ENCODE measurements around the gene MRPS27. TPM values are rescaled to one million over a fixed set of nuclear protein-coding genes. Genes with fewer than 3 reads are reported as not detected.

Gene MRPS27
- total and polyA plus RNA-seq, 2 of the 4 experiments (the other 2 are of a cell fraction): 46.9 to 90.5 TPM

- no peak overlapping the region for H3K23ac ChIP-seq (ENCODE audit: low read depth, low read length)
- intact Hi-C loops (cut with micrococcal nuclease): no loop called here
- dilution Hi-C loops (cut with HindIII; ENCODE audit: low sequenced_read_pairs, unreplicated experiment): no loop called here
- no peak for TF ChIP-seq NFE2L2 (IDR thresholded peaks at IDR 0.05; ENCODE audit: low read depth, low read length)
- TF ChIP-seq USF2 (IDR thresholded peaks at IDR 0.05; ENCODE audit: low read depth, low read length): no peak
- no peak for TF ChIP-seq RCOR1 (IDR thresholded peaks at IDR 0.05; ENCODE audit: insufficient replicate concordance, low read length)
- TF ChIP-seq POLR2A (IDR thresholded peaks at IDR 0.05; ENCODE audit: low read depth, low read length): no peak
- no peak for TF ChIP-seq CEBPB (IDR thresholded peaks at IDR 0.05; ENCODE audit: low read depth, low read length)
- no peak for TF ChIP-seq FOS (IDR thresholded peaks at IDR 0.05; ENCODE audit: low read depth, low read length)
- no peak for TF ChIP-seq MAFK (IDR thresholded peaks at IDR 0.05; ENCODE audit: low read depth, low read length)
- TF ChIP-seq MXI1 (IDR thresholded peaks at IDR 0.05; ENCODE audit: borderline replicate concordance, low read depth, low read length): no peak
- no peak for TF ChIP-seq ELK1 (IDR thresholded peaks at IDR 0.05; ENCODE audit: borderline replicate concordance, low read depth, low read length)
- no peak for TF ChIP-seq RFX5 (IDR thresholded peaks at IDR 0.05; ENCODE audit: low read depth, low read length)
- no peak for TF ChIP-seq SMC3 (IDR thresholded peaks at IDR 0.05; ENCODE audit: low read depth, low read length)
- no peak for TF ChIP-seq CTCF (conservative IDR thresholded peaks at IDR 0.05; ENCODE audit: low read depth, low read length)
- TF ChIP-seq CHD1 (IDR thresholded peaks at IDR 0.05; ENCODE audit: low read depth, low read length): no peak
- no peak overlapping the region for H3K4me3 ChIP-seq (ENCODE audit: insufficient read depth, low read depth, low read length)
- H2BK120ac ChIP-seq (ENCODE audit: low read depth, low read length): no peak overlapping the region
- DNase-seq (no peak), ATAC-seq (ENCODE audit: low read depth) (no peak)
- no peaks in the 10 kb centered on the region for H3K27me3 ChIP-seq (ENCODE audit: control insufficient read depth, insufficient read depth, low read length)
- no peak overlapping the region for H3K9ac ChIP-seq (ENCODE audit: low read depth, low read length)
- no peak overlapping the region for H2BK5ac ChIP-seq (ENCODE audit: low read depth, low read length, poor library complexity, severe bottlenecking)
- H4K91ac ChIP-seq (ENCODE audit: insufficient read depth, low read depth, low read length): no peak overlapping the region
- H3K14ac ChIP-seq (replicated peaks; ENCODE audit: low read depth, low read length): no peak overlapping the region
- H2BK20ac ChIP-seq (ENCODE audit: low read depth, low read length): no peak overlapping the region
- POLR2A ChIA-PET (ENCODE audit: unreplicated experiment): no interaction called here
- 100% methylated on average over 1 of the region's 4 CpGs; no CpG with 5 or more reads in 1 of the 2 experiments for WGBS, 2 experiments (ENCODE audit: extremely low coverage in 2 of 2, insufficient read length in 1 of 2)
- no peak overlapping the region for H3K56ac ChIP-seq (ENCODE audit: extremely low read depth, insufficient read depth, low read length)
- H3K4ac ChIP-seq (ENCODE audit: low read depth, low read length): no peak overlapping the region
- H2AK5ac ChIP-seq (ENCODE audit: low read depth, low read length): no peak overlapping the region
- peaks cover 3% of the 10 kb centered on the region for H3K4me1 ChIP-seq (ENCODE audit: control insufficient read depth, insufficient read depth, low read length)
- no peaks in the 10 kb centered on the region for H3K9me3 ChIP-seq (ENCODE audit: control insufficient read depth, insufficient read depth, low read length)
- no peak overlapping the region for H3K18ac ChIP-seq (ENCODE audit: low read depth, low read length)
- no peak overlapping the region for H4K5ac ChIP-seq (ENCODE audit: low read depth, low read length)
- H2AK9ac ChIP-seq (replicated peaks; ENCODE audit: low read depth, low read length, poor library complexity): no peak overlapping the region
- H3K36me3 ChIP-seq (ENCODE audit: control insufficient read depth, insufficient read depth, low read length): peaks cover 28% of the 10 kb centered on the region
- peaks cover 5% of the 10 kb centered on the region for H3K9me1 ChIP-seq (ENCODE audit: insufficient read depth, low read length)
- no peak overlapping the region for H3K27ac ChIP-seq (ENCODE audit: insufficient read depth, low read length)
- peaks cover 0 to 5% of the 10 kb centered on the region in 2 experiments; a peak in 1 of 4 replicates for H3K79me1 ChIP-seq (ENCODE audit: low read depth in 1 of 2, low read length in 2 of 2)
- CTCF ChIA-PET: no interaction called here
- H2BK15ac ChIP-seq (ENCODE audit: low read depth, low read length): no peak overlapping the region
- BruUV-seq (replicated peaks): no TSS peak
- no peak overlapping the region for H3K4me2 ChIP-seq (ENCODE audit: low read depth, low read length)
- H4K20me1 ChIP-seq (ENCODE audit: insufficient read depth, low read length): 0 out of 2 replicates have a peak, but pooled peaks cover 3% of the 10 kb centered on the region
- in situ Hi-C loops (cut with MboI; ENCODE audit: low sequenced_read_pairs): no loop called here
- H4K8ac ChIP-seq (ENCODE audit: low read depth in 2 of 2, low read length in 2 of 2): no peak overlapping the region
- no peak overlapping the region for H2AFZ ChIP-seq (replicated peaks; ENCODE audit: low read length, poor library complexity)
These were observed 96.7 kb downstream of the MRPS27 start for GRCh38 chr5:72223371-72223770.
